ENCODE results near the gene GTF2IRD1. TPM values are rescaled to one million over a fixed set of nuclear protein-coding genes. Genes with fewer than 3 reads are reported as not detected.
"Not testable (repeated sequence)": the region's sequence is repeated elsewhere in the genome, so short reads cannot be mapped to it uniquely, and the experiment has no call there.

Gene GTF2IRD1
- total RNA-seq, 1 experiment from 2014 or later: 34.3 TPM

DNA sequence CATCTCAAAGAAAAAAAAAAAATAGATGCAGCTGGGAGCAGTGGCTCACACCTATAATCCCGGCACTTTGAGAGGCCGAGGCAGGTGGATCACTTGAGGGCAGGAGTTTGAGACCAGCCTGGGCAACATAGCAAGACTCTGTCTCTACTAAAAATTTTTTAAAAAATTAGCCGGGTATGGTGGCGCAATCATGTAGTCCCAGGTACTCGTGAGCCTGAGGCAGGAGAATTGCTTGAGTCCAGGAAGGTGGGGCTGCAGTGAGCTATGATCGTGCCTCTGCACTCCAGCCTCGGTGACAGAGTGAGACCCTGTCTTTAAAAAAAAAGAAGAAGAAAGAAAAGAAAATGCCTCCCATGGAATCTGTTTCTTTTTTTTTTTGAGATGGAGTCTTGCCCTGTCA, 31.9 kb downstream of the GTF2IRD1 start:
- no peak overlapping the region for H2AFZ ChIP-seq (ENCODE audit: low read length)
- H4K5ac ChIP-seq (ENCODE audit: insufficient read length, low read depth, low read length): no peak overlapping the region
- no peak overlapping the region for H2BK20ac ChIP-seq (ENCODE audit: low read depth, low read length, poor library complexity, severe bottlenecking)
- no CpG with 5 or more reads among the region's 7 CpGs for WGBS (ENCODE audit: extremely low coverage, insufficient read length, low lambda C conversion rate)
- no peak overlapping the region for H3K4ac ChIP-seq (ENCODE audit: low read depth, low read length)
- H3K23ac ChIP-seq (ENCODE audit: insufficient read length, low read depth, low read length): no peak overlapping the region
- Mint-ChIP-seq H3K27ac (peak overlapping the region in 1 of 3 experiments; percentile 57; a peak in 2 of 7 replicates), H3K36me3 (ENCODE audit: insufficient read depth in 1 of 3, low read depth in 3 of 3) (peaks cover 5 to 7% (median 6%) of the 10 kb centered on the region in 3 experiments; a peak in 5 of 7 replicates), H3K9me3 (no peaks in the 10 kb centered on the region), H3K4me1 (peaks cover 5 to 20% of the 10 kb centered on the region in 2 experiments), H3K4me3 (no peak overlapping the region), H3K27me3 (ENCODE audit: low read depth) (no peaks in the 10 kb centered on the region)
- H3K79me1 ChIP-seq (ENCODE audit: insufficient read depth, low read depth, low read length, poor library complexity, severe bottlenecking): peaks cover 8% of the 10 kb centered on the region
- no peak overlapping the region for H3K9ac ChIP-seq (ENCODE audit: extremely low read depth, insufficient read length, low read length)
- no peak overlapping the region for H2BK15ac ChIP-seq (ENCODE audit: low read depth, low read length)
- no peaks in the 10 kb centered on the region for H4K20me1 ChIP-seq (ENCODE audit: control insufficient read depth, insufficient read depth, insufficient read length)
- no peak overlapping the region for H3K4me2 ChIP-seq (ENCODE audit: insufficient read depth, insufficient read length, low read length)
- H2BK5ac ChIP-seq (ENCODE audit: insufficient read length, low read length): no peak overlapping the region
- DNase-seq: no peak
- TF ChIP-seq, protein P1, sequence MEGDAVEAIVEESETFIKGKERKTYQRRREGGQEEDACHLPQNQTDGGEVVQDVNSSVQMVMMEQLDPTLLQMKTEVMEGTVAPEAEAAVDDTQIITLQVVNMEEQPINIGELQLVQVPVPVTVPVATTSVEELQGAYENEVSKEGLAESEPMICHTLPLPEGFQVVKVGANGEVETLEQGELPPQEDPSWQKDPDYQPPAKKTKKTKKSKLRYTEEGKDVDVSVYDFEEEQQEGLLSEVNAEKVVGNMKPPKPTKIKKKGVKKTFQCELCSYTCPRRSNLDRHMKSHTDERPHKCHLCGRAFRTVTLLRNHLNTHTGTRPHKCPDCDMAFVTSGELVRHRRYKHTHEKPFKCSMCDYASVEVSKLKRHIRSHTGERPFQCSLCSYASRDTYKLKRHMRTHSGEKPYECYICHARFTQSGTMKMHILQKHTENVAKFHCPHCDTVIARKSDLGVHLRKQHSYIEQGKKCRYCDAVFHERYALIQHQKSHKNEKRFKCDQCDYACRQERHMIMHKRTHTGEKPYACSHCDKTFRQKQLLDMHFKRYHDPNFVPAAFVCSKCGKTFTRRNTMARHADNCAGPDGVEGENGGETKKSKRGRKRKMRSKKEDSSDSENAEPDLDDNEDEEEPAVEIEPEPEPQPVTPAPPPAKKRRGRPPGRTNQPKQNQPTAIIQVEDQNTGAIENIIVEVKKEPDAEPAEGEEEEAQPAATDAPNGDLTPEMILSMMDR (conservative IDR thresholded peaks at IDR 0.05): no peak
- no peak overlapping the region for H3K27ac ChIP-seq (ENCODE audit: insufficient read length, low read depth, low read length)
- H3K18ac ChIP-seq (ENCODE audit: insufficient read length, low read depth, low read length): no peak overlapping the region
- H2AK5ac ChIP-seq (ENCODE audit: insufficient read length, low read length): no peak overlapping the region
- no peak overlapping the region for H2BK12ac ChIP-seq (ENCODE audit: insufficient read length, low read depth, low read length)
- H3K14ac ChIP-seq (ENCODE audit: insufficient read depth, low read length): no peak overlapping the region
- H4K8ac ChIP-seq (replicated peaks; ENCODE audit: insufficient read length, low read depth, low read length): no peak overlapping the region
- H3K79me2 ChIP-seq (ENCODE audit: insufficient read depth, low read length): peaks cover 2% of the 10 kb centered on the region
- H4K91ac ChIP-seq (ENCODE audit: insufficient read length, low read depth, low read length): no peak overlapping the region
- peaks cover 1% of the 10 kb centered on the region for H3K23me2 ChIP-seq (ENCODE audit: insufficient read length, low read depth, low read length, poor library complexity, severe bottlenecking)
- no peaks in the 10 kb centered on the region for H3K9me3 ChIP-seq (ENCODE audit: control insufficient read depth, low read depth, low read length)
- no peaks in the 10 kb centered on the region; the same call in 1 of the 2 replicates for H3K4me1 ChIP-seq (ENCODE audit: insufficient read depth, low read length)
- H2BK120ac ChIP-seq (ENCODE audit: low read depth, low read length, poor library complexity, severe bottlenecking): no peak overlapping the region
- no peak overlapping the region for H3T11ph ChIP-seq (ENCODE audit: low read length)
- H3K27me3 ChIP-seq (ENCODE audit: insufficient read depth, low read length): no peaks in the 10 kb centered on the region
- no peak overlapping the region for H3K56ac ChIP-seq (ENCODE audit: insufficient read length, low read depth, low read length)

DNA sequence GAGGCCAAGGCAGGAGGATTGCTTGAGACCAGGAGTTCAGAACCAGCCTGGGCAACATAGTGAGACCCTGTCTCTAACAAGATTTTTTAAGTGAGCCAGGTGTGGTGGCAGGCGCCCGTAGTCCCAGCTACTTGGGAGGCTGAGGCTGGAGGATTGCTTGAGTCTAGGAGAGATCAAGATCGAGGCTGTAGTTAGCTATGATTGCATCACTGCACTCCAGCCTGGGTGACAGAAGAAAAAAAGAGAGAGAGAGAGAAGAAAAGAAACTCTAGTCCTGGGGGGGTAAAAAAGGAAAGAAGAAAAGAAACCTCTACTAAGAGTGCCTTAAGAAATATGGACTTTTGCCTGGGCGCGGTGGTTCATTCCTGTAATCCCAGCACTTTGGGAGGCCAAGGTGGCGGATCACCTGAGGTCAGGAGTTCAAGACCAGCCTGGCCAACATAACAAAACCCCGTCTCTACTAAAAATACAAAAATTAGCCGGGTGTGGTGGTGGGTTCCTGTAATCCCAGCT, 34.9 kb downstream of the GTF2IRD1 start:
- H3K23me2 ChIP-seq (ENCODE audit: insufficient read length, low read depth, low read length, poor library complexity, severe bottlenecking); DNase-seq; H2BK20ac ChIP-seq (ENCODE audit: low read depth, low read length, poor library complexity, severe bottlenecking); H3K4me1 ChIP-seq (ENCODE audit: insufficient read depth, low read length); H3K27ac ChIP-seq (ENCODE audit: insufficient read length, low read depth, low read length); H3K27me3 Mint-ChIP-seq (ENCODE audit: low read depth); H3K9ac ChIP-seq (ENCODE audit: extremely low read depth, insufficient read length, low read length); H3K9me3 ChIP-seq (ENCODE audit: control insufficient read depth, low read depth, low read length); H3K4ac ChIP-seq (ENCODE audit: low read depth, low read length); H2AFZ ChIP-seq (ENCODE audit: low read length); H3K23ac ChIP-seq (ENCODE audit: insufficient read length, low read depth, low read length); H3K56ac ChIP-seq (ENCODE audit: insufficient read length, low read depth, low read length); H4K91ac ChIP-seq (ENCODE audit: insufficient read length, low read depth, low read length); H2AK5ac ChIP-seq (ENCODE audit: insufficient read length, low read length); H4K8ac ChIP-seq (replicated peaks; ENCODE audit: insufficient read length, low read depth, low read length); H2BK120ac ChIP-seq (ENCODE audit: low read depth, low read length, poor library complexity, severe bottlenecking); H2BK5ac ChIP-seq (ENCODE audit: insufficient read length, low read length); H3K18ac ChIP-seq (ENCODE audit: insufficient read length, low read depth, low read length); H3K4me1 Mint-ChIP-seq; H3K79me1 ChIP-seq (ENCODE audit: insufficient read depth, low read depth, low read length, poor library complexity, severe bottlenecking); H4K5ac ChIP-seq (ENCODE audit: insufficient read length, low read depth, low read length); H3K79me2 ChIP-seq (ENCODE audit: insufficient read depth, low read length); H2BK12ac ChIP-seq (ENCODE audit: insufficient read length, low read depth, low read length); H3K14ac ChIP-seq (ENCODE audit: insufficient read depth, low read length); H3K4me3 Mint-ChIP-seq; H4K20me1 ChIP-seq (ENCODE audit: control insufficient read depth, insufficient read depth, insufficient read length); H3K4me2 ChIP-seq (ENCODE audit: insufficient read depth, insufficient read length, low read length); H3T11ph ChIP-seq (ENCODE audit: low read length); H3K27me3 ChIP-seq (ENCODE audit: insufficient read depth, low read length); H2BK15ac ChIP-seq (ENCODE audit: low read depth, low read length): not testable (repeated sequence)
- Mint-ChIP-seq H3K27ac (peak overlapping the region in 2 of 3 experiments; percentile 82; a peak in 5 of 7 replicates), H3K36me3 (ENCODE audit: insufficient read depth in 1 of 3, low read depth in 3 of 3) (peaks cover 26 to 33% (median 27%) of the 10 kb centered on the region in 3 experiments), H3K9me3 (peaks cover 13 to 16% of the 10 kb centered on the region in 2 experiments)
- no CpG with 5 or more reads among the region's 8 CpGs for WGBS (ENCODE audit: extremely low coverage, insufficient read length, low lambda C conversion rate)

All from H9 (cell line).